ENCODE data around the gene TSFM. TPM values are rescaled to one million over a fixed set of nuclear protein-coding genes. Genes with fewer than 3 reads are reported as not detected.
A peak's percentile ranks its signal among the peaks of the same experiment; 100 is the strongest.

The TSFM gene
- total and polyA plus RNA-seq, 9 of the 15 experiments (the other 6 are each of a cell fraction or from before 2014, with no cell fraction given), result 44.6 to 198 (median 60.2) TPM

- TF ChIP-seq SAFB2 (IDR thresholded peaks at IDR 0.05; ENCODE audit: borderline replicate concordance, low read depth, low read length, severe bottlenecking) (no peak), HDAC8 (tag; IDR thresholded peaks at IDR 0.05) (peak; percentile 89; the same call in 1 of the 2 replicates), KLF13 (tag; IDR thresholded peaks at IDR 0.05; ENCODE audit: borderline replicate concordance, low read depth) (peak; percentile 87; the same call in 1 of the 2 replicates), MTA1 (IDR thresholded peaks at IDR 0.05; ENCODE audit: borderline replicate concordance) (peak; percentile 64; the same call in 1 of the 2 replicates), NR3C1 (CRISPR knock-in tag; IDR thresholded peaks at IDR 0.05) (no peak), NFXL1 (CRISPR knock-in tag; IDR thresholded peaks at IDR 0.05) (no peak), AFF4 (CRISPR knock-in tag; IDR thresholded peaks at IDR 0.05) (peak; percentile 89), DNMT1 (IDR thresholded peaks at IDR 0.05) (no peak), CBFB (CRISPR knock-in tag; IDR thresholded peaks at IDR 0.05) (peak; percentile 81; the same call in 1 of the 2 replicates), POLR2G (IDR thresholded peaks at IDR 0.05; ENCODE audit: low read depth, low read length) (peak; percentile 99), KLF1 (tag; IDR thresholded peaks at IDR 0.05) (peak; percentile 79), POLR2A (conservative IDR thresholded peaks at IDR 0.05) (peak; percentile 90), CTCF (IDR thresholded peaks at IDR 0.05 in 2 of 3, conservative IDR thresholded peaks at IDR 0.05 in 1 of 3; ENCODE audit: insufficient read depth in 2 of 3, low read depth in 1 of 3, low read length in 3 of 3) (no peak; a peak in 1 of 6 replicates), SMARCE1 (IDR thresholded peaks at IDR 0.05) (peak; percentile 87), TFAP4 (CRISPR knock-in tag; IDR thresholded peaks at IDR 0.05; ENCODE audit: borderline replicate concordance) (peak; percentile 99), POLR2B (IDR thresholded peaks at IDR 0.05; ENCODE audit: low read depth, partially characterized antibody) (peak; percentile 73), ZNF133 (CRISPR knock-in tag; IDR thresholded peaks at IDR 0.05) (no peak)
Observed at GRCh38 chr12:57751788-57752667, 30.6 kb upstream of the TSFM start, which contains the start of gene CDK4 (continued).

All from K562 (cell line).